ENCODE data around the gene PRPF40A. TPM values are rescaled to one million over a fixed set of nuclear protein-coding genes. Genes with fewer than 3 reads are reported as not detected.

PRPF40A gene
- total and polyA plus RNA-seq, 2 of the 8 experiments (the other 6 are each of a cell fraction or from before 2014, with no cell fraction given): 85.5 to 176 TPM

GRCh38 chr2:152664725-152665124, 52.5 kb downstream of the PRPF40A start (continued):
- TF ChIP-seq CHD7 (IDR thresholded peaks at IDR 0.05; ENCODE audit: insufficient replicate concordance, low read length): no peak
- no peak for TF ChIP-seq CBX5 (IDR thresholded peaks at IDR 0.05; ENCODE audit: low read depth, low read length)
- no peak for TF ChIP-seq PHF8 (conservative IDR thresholded peaks at IDR 0.05; ENCODE audit: low read depth, low read length)
- TF ChIP-seq CHD2 (IDR thresholded peaks at IDR 0.05; ENCODE audit: low read length): no peak
- TF ChIP-seq, protein P1, sequence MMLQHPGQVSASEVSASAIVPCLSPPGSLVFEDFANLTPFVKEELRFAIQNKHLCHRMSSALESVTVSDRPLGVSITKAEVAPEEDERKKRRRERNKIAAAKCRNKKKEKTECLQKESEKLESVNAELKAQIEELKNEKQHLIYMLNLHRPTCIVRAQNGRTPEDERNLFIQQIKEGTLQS (IDR thresholded peaks at IDR 0.05; ENCODE audit: insufficient read depth, low read depth, low read length): no peak
- TF ChIP-seq SP4 (IDR thresholded peaks at IDR 0.05; ENCODE audit: low read length): no peak
- TF ChIP-seq KDM1A (IDR thresholded peaks at IDR 0.05; ENCODE audit: borderline replicate concordance, low read length): no peak

Data from H1 (cell line).